Activated CD4-positive, alpha-beta T cell treated with anti-CD3 and anti-CD28 coated beads for 24 hours (primary cell): Measurements from ENCODE around the gene NOTCH4.
A peak's percentile ranks its signal among the peaks of the same experiment; 100 is the strongest.
"Not testable (repeated sequence)": the region's sequence is repeated elsewhere in the genome, so short reads cannot be mapped to it uniquely, and the experiment has no call there.

Source experiments
- DNase-seq, 2 donors: peaks; one replicate each; pipeline ENCODE4 v3.0.0-alpha.2; 2020; ENCODE audit warnings: low read depth in 2 of 2

Gene NOTCH4

GRCh38 chr6:32216998-32217397 is 6.9 kb downstream of the NOTCH4 start:
- DNase-seq = no peak

GRCh38 chr6:32216285-32216684 is 7.6 kb downstream of the NOTCH4 start:
- no peak for DNase-seq

GRCh38 chr6:32215617-32216016 is 8.2 kb downstream of the NOTCH4 start:
- DNase-seq = no peak

GRCh38 chr6:32214126-32214525 is 9.7 kb downstream of the NOTCH4 start:
- DNase-seq = no peak

- no peak for DNase-seq
These were observed 10.2 kb downstream of the NOTCH4 start for GRCh38 chr6:32213649-32214048.

- no peak for DNase-seq
These were observed 11.6 kb downstream of the NOTCH4 start for GRCh38 chr6:32212076-32212760.

- not testable (repeated sequence) for DNase-seq
These were observed 12.4 kb downstream of the NOTCH4 start for GRCh38 chr6:32211432-32211831.

- no peak for DNase-seq
These were observed 13.7 kb downstream of the NOTCH4 start for GRCh38 chr6:32210191-32210601.

GRCh38 chr6:32208996-32209395 is 14.9 kb downstream of the NOTCH4 start:
- DNase-seq = no peak

- DNase-seq = no peak
These were observed 19.6 kb downstream of the NOTCH4 start for GRCh38 chr6:32204268-32204715.

- no peak for DNase-seq
These were observed 20.2 kb downstream of the NOTCH4 start for GRCh38 chr6:32203426-32204267.

GRCh38 chr6:32202186-32202585 is 21.7 kb downstream of the NOTCH4 start:
- DNase-seq = no peak

GRCh38 chr6:32200711-32201475 is 23.0 kb downstream of the NOTCH4 start:
- DNase-seq = no peak

GRCh38 chr6:32198866-32199265 is 25.0 kb downstream of the NOTCH4 start:
- no peak for DNase-seq

GRCh38 chr6:32198345-32198696 is 25.5 kb downstream of the NOTCH4 start:
- no peak for DNase-seq

GRCh38 chr6:32196682-32197616 is 26.9 kb downstream of the NOTCH4 start:
- DNase-seq = no peak

- peak in 1 of 2 donors; percentile 59 for DNase-seq
These were observed 27.8 kb downstream of the NOTCH4 start for GRCh38 chr6:32195902-32196681.

- peak; percentile 100 for DNase-seq
These were observed 28.3 kb downstream of the NOTCH4 start for GRCh38 chr6:32195652-32195901.

GRCh38 chr6:32194825-32195651 is 28.8 kb downstream of the NOTCH4 start:
- no peak for DNase-seq

GRCh38 chr6:32194388-32194787 is 29.5 kb downstream of the NOTCH4 start:
- DNase-seq = no peak
